ENCODE results near the gene ADGRB2. TPM values are rescaled to one million over a fixed set of nuclear protein-coding genes. Genes with fewer than 3 reads are reported as not detected.

ADGRB2 gene
- total RNA-seq, 4 donors from 2014 or later: 2.2 to 4.6 (median 3.3) TPM

GRCh38 chr1:31755197-31755611, 8.9 kb downstream of the ADGRB2 start:
- H3K4me3 ChIP-seq (ENCODE audit: low read depth, poor library complexity, severe bottlenecking): no peak overlapping the region
- WGBS, 2 donors: 64 to 77% methylated on average over 9 of the region's 9 CpGs
- DNase-seq (ENCODE audit: low spot score in 2 of 2): no peak
- no peak for TF ChIP-seq CTCF (IDR thresholded peaks at IDR 0.05)
- no peak for TF ChIP-seq POLR2A (IDR thresholded peaks at IDR 0.05)
- intact Hi-C loops (cut with DNase I; ENCODE audit: low total_unique reads): no loop called here

DNA sequence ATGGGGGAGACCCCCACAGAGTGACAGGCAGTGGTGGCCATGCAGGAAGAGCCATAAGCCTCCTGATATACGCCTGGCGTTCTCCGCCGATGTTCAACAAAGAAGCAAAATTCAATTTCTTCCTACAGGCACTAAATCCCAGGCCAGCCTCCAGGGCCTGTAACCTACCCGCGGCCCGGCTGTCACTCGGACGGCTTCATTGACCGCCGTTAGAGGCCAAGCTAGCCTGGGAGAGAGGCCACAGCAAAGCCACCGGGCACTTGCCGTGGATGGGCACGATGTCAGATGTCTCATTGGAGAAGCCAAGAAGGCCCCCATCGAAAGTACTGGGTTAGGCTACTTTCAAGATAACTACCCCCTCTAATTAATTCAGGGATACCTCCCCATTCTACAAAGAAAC, 9.7 kb downstream of the ADGRB2 start:
- DNase-seq (ENCODE audit: low spot score in 2 of 2): no peak
- TF ChIP-seq POLR2A (IDR thresholded peaks at IDR 0.05) (no peak), CTCF (IDR thresholded peaks at IDR 0.05) (no peak)
- intact Hi-C loops (cut with DNase I; ENCODE audit: low total_unique reads): no loop called here
- H3K4me3 ChIP-seq (ENCODE audit: low read depth, poor library complexity, severe bottlenecking): no peak overlapping the region
- 94 to 97% methylated on average over 15 of the region's 15 CpGs for WGBS, 2 donors

- intact Hi-C loops (cut with DNase I; ENCODE audit: low total_unique reads): no loop called here
- 43 to 65% methylated on average over 9 of the region's 9 CpGs for WGBS, 2 donors
Observed at GRCh38 chr1:31753707-31754349, 10.3 kb downstream of the ADGRB2 start.

GRCh38 chr1:31752952-31753475, 11.1 kb downstream of the ADGRB2 start:
- 78 to 87% methylated on average over 12 of the region's 12 CpGs for WGBS, 2 donors
- DNase-seq (ENCODE audit: low spot score in 2 of 2): no peak
- H3K4me3 ChIP-seq (ENCODE audit: low read depth, poor library complexity, severe bottlenecking): no peak overlapping the region
- intact Hi-C loops (cut with DNase I; ENCODE audit: low total_unique reads): no loop called here
- TF ChIP-seq CTCF (IDR thresholded peaks at IDR 0.05) (no peak), POLR2A (IDR thresholded peaks at IDR 0.05) (no peak)

More at GRCh38 chr1:31753707-31754349, 10.3 kb downstream of the ADGRB2 start:
- H3K4me3 ChIP-seq (ENCODE audit: low read depth, poor library complexity, severe bottlenecking): no peak overlapping the region
- no peak for DNase-seq (ENCODE audit: low spot score in 2 of 2)
- no peak for TF ChIP-seq POLR2A (IDR thresholded peaks at IDR 0.05)
- no peak for TF ChIP-seq CTCF (IDR thresholded peaks at IDR 0.05)

DNA sequence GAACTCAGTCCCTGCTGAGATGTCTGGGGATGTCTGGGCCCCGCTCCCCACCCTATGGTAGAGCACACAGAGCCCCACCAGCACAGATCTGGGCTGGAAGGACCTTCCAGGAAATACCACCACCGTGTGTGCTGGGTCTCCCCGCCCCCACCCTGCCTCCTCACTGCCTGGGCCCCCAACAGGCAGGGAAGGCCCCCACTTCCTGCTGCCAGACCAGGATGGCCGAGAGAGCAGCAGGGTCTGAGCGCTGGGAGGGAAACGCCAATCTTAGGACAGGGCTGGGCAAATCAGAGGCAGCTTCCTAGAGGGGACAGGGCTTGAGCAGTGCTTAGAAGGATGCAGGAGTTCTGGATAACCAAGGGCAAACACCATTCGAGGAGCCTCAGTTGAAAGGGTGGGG, 11.9 kb downstream of the ADGRB2 start:
- no peak for TF ChIP-seq POLR2A (IDR thresholded peaks at IDR 0.05)
- TF ChIP-seq CTCF (IDR thresholded peaks at IDR 0.05): no peak
- H3K4me3 ChIP-seq (ENCODE audit: low read depth, poor library complexity, severe bottlenecking): no peak overlapping the region
- intact Hi-C loops (cut with DNase I; ENCODE audit: low total_unique reads): no loop called here
- DNase-seq (ENCODE audit: low spot score in 2 of 2): no peak
- WGBS, 2 donors: 84 to 87% methylated on average over 4 to 5 of the region's 7 CpGs

GRCh38 chr1:31751822-31752241, 12.3 kb downstream of the ADGRB2 start:
- DNase-seq (ENCODE audit: low spot score in 2 of 2): no peak
- 82 to 86% methylated on average over 5 of the region's 5 CpGs for WGBS, 2 donors
- intact Hi-C loops (cut with DNase I; ENCODE audit: low total_unique reads): no loop called here
- TF ChIP-seq POLR2A (IDR thresholded peaks at IDR 0.05): no peak
- no peak for TF ChIP-seq CTCF (IDR thresholded peaks at IDR 0.05)
- no peak overlapping the region for H3K4me3 ChIP-seq (ENCODE audit: low read depth, poor library complexity, severe bottlenecking)

Measured in lower leg skin (tissue), 4 donors.